Suprapubic skin (tissue), 4 donors: Measurements from ENCODE around the gene FBXO10.

Experiments
- EP300 ChIP-seq: sonication (generic); formaldehyde crosslinking; IDR thresholded peaks from one replicate; pipeline ENCODE4 v1.6.1; 2017; ENCODE audit warnings: antibody characterized with exemption
- POLR2A ChIP-seq, 2 donors: fragments of 450-650 bp; IDR thresholded peaks; one replicate each; pipeline ENCODE4 v1.6.1; 2017; ENCODE audit warnings: antibody characterized with exemption in 2 of 2, mild to moderate bottlenecking in 2 of 2, moderate library complexity in 2 of 2
- POLR2AphosphoS5 ChIP-seq, 3 donors: sonication (generic); formaldehyde crosslinking; IDR thresholded peaks; one replicate each; pipeline ENCODE4 v1.6.1; 2017; ENCODE audit warnings: antibody characterized with exemption in 3 of 3
- TF ChIP-seq, protein P1 (sequence below), 2 donors: fragments of 200-600 bp in 1 of 2; fragments of 450-650 bp in 1 of 2; sonication (generic) in 1 of 2; IDR thresholded peaks; one replicate each; pipeline ENCODE4 v1.5.1; 2016 to 2019; ENCODE audit warnings: antibody characterized with exemption in 2 of 2, mild to moderate bottlenecking in 1 of 2, moderate library complexity in 1 of 2

DNA sequence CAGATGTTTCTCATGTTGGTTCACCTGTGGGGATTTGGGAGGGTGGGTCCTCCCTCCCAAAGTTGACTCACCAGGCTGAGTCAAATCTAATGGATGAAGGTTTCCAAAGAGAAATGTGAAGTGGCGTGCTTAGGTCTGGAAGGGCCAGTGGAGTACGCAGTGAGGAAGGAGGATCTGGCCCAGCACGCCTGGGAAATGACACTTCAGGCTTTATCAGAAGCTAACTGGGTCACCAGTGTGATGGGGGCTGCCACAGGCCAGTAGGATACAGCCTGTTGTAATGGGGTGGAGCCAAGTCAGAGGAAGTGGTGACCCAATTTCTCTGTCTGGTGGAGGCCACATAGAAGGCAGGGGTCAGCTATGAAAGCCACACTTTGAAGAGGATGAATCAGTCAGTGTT is 72.4 kb downstream of the FBXO10 start:
- TF ChIP-seq, protein P1, sequence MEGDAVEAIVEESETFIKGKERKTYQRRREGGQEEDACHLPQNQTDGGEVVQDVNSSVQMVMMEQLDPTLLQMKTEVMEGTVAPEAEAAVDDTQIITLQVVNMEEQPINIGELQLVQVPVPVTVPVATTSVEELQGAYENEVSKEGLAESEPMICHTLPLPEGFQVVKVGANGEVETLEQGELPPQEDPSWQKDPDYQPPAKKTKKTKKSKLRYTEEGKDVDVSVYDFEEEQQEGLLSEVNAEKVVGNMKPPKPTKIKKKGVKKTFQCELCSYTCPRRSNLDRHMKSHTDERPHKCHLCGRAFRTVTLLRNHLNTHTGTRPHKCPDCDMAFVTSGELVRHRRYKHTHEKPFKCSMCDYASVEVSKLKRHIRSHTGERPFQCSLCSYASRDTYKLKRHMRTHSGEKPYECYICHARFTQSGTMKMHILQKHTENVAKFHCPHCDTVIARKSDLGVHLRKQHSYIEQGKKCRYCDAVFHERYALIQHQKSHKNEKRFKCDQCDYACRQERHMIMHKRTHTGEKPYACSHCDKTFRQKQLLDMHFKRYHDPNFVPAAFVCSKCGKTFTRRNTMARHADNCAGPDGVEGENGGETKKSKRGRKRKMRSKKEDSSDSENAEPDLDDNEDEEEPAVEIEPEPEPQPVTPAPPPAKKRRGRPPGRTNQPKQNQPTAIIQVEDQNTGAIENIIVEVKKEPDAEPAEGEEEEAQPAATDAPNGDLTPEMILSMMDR (IDR thresholded peaks at IDR 0.05): no peak
- TF ChIP-seq POLR2A (IDR thresholded peaks at IDR 0.05): no peak
- TF ChIP-seq POLR2AphosphoS5 (IDR thresholded peaks at IDR 0.05): no peak
- TF ChIP-seq EP300: no peak
